M059J (cell line): ENCODE measurements around the gene FAM78A. TPM values are rescaled to one million over a fixed set of nuclear protein-coding genes. Genes with fewer than 3 reads are reported as not detected.

Experiments used
- DNase-seq: peaks from one replicate; pipeline ENCODE4 v3.0.0-alpha.2; 2012; ENCODE audit warnings: low read depth
- total RNA-seq: library from RNA; depleted of rRNA; stranded (reverse); fragments of >200 nt; shearing (Covaris generic); gene quantifications from 2 replicates; pipeline ENCODE4 v1.2.3, GENCODE V29; 2014

FAM78A gene
- total RNA-seq, 1 experiment from 2014 or later: 0.49 TPM

DNA sequence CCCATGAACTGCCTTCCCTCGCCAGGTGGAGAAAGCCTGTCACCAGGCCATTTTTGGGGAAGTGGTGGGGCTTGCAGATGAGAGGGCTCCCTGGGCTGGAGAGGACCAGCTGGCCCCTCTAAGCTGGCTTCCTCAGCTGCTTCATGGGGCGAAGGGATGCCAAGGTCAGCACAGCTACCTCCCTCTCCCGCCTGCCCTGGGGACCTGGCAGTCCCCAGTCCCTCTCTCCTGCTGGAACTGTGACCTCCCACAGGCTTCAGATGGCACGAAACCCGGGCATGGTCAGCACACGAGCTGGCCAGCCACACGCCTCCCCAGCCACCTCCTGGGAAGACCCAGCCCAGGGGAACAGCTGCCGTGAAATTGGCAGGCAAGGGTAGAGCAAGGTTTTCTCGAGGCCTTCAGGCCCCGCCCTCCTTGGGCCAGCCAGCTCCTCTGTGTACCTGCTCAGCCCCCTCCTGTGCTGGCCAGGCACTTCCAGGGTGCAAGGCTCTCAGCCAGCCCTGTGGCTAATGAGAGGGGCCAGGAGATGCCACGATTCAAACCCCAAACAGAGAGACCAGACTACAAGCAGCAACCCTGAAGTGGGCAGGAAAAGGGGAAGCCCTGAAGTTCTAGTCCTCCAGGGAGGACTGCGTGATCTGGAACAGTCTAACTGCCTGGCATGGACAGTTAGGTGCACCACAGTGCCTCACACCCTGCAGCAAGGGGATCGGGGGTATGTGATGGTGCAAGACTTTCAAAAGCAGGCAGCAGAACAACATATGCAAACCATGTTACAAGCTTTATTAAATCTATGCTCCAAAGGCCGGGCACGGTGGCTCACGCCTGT, 26.1 kb upstream of the FAM78A start:
- DNase-seq: no peak

DNA sequence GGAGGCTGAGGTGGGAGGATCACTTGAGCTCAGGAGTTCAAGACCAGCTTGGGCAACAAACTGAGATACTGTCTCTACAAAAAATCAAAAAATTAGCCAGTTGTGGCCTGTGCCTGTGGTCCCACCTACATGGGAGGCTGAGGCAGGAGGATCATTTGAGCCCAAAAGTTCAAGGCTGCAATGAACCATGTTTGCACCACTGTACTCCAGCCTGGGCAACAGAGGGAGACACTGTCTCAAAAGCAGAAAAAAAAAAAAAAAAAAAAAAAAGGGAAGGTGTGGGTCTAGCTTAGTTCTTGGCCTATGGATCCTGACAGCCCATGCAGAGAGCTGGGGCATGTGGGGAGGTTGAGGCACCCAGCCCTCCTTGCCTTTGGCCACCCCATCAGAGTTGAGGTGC, 24.1 kb upstream of the FAM78A start:
- no peak for DNase-seq

DNA sequence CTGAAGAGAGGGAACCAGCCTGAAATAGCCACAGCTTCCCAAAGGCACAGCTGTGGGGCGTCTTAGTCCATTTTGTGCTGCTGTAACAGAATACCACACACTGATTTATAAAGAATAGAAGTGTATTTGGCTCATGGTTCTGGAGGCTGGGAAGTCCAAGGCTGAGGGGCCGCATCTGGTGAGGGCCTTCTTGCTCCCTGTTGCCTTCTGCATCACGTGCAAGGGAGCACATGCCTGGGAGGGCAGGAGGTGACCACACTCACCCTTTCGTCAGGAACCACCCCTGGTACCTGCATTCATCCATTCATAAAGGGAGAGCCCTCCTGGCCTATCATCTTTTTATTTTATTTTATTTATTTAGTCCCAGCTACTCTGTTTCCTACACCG, 23.6 kb upstream of the FAM78A start:
- no peak for DNase-seq

DNA sequence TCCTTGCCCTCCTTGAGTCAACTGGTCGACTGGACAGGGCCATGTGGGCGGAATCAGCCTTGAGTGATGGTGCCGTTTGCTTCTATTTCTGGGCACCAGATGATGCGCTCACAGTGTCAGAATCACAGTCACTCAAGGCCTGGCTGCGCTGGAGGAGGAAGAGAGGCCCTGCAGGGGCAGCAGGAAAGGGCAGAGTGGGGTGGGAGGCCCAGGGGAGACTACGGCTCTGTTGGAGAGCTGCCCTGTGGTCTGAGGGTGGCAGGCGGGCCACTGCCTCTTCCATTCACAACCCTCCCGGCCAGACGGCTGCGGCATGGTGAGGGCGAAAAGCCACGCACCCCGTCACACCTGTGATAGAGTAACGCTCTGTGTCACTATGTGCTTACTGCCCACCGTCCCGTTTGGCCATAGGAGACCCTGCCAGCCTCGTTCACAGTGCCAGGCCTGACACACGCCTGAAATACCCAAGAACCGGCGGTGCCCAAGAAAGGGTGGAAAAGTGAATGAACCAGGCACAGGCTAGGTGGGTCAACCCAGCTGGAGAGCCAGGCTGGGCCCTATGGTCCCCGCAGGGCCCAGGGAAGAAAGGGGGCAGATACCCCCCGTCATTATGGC, 23.1 kb upstream of the FAM78A start:
- no peak for DNase-seq

DNA sequence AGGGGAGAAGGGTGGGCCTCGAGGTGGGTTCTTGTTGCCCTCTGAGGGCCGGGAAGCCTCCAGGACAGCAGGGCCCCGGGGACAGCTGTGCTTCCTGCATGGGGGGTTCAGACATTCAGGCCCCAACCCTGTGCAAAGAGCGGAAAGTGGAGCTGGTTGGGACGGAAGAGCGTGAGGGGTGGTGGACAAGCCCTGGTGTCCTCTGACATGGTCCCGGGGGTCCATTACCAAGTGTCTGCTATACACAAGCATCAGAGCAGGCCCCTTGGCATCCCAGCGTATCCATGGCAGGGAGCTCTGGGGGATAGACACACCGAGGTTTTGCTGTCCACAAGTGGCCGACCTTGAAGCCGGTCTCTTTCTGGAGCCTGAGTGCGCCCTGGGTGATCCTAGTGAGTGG, 22.5 kb upstream of the FAM78A start:
- DNase-seq: no peak

DNA sequence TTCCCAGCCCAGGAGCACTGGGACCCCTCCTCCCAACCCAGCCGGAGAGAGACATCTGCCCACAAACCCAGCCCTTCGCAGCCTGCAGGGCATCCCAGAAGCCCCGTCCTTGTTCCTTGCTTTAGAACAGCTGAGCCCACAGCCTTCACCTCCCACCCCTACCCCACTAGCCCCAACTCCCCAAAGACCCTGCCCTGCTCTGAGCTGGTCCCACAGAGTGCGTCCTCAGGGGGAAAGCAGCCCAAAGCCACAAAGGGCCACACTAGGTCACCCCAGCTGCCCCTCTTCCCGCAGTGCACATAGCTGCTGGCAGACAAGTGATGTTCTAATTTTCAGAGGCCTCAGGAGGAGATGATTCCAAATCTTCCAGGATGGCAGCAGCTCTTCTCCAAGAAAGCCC, 22.0 kb upstream of the FAM78A start:
- no peak for DNase-seq

DNA sequence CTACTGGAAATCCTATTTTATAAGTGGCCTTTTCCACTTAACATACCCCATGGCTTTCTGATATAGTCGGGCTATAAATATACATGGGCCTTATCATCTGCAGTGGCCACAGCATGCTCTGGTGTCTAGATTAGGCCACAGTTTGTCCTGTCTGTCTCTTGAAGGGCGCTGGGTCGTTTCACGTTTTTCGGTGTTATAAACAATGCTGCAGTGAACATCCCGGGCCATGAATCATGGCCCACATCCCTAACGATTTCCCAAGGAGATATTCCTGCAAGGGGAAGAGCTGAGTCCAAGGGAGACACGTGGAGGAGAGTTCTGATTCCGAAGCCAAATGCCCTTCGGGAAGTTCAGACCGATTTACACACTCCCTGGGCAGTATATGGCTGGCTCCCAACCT, 21.6 kb upstream of the FAM78A start:
- no peak for DNase-seq

DNA sequence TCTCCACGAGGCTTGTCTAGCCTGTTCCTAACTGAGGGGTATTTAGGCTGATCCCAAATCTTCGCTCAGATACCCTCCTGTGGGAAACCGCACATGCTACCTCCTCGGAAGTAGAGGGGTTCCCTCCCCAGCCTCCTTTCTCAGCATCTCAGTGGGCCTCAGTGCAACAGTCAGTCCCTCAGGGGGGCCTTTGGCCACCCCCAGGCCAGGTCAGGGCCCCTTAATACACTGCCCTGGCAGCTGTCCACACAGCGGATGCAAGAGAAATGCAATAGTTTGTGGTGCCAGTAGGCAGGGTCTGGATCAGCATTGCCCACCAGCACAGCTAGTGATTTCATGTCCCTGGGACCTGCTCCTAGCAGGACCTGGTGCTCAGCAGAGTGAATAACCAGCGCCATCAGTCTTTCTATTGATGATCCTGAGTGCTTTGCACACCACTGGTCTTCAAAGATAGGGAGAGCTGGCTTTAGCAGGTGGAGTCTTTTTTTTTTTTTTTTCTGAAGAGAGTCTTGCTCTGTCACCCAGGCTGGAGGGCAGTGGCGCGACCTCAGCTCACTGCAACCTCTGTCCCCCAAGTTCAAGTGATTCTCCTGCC, 20.7 kb upstream of the FAM78A start:
- DNase-seq: no peak

DNA sequence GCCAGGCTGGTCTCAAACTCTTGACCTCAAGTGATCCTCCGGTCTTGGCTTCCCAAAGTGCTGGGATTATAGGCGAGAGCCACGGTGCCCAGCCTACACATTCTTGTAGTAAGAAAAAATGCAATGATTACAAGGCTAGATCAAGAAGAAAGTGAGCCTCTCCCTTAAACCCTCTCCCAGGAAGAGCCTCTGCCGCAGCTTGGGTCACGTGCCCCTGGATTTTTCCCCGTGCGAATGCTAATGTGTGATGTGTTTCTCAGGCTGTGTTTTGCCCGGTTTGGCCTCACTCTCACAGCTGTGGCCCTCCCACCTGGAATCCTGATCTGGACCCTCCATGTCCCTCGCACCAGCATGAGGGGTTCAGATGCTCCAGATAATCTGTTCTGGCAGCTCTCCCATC, 20.1 kb upstream of the FAM78A start:
- no peak for DNase-seq

DNA sequence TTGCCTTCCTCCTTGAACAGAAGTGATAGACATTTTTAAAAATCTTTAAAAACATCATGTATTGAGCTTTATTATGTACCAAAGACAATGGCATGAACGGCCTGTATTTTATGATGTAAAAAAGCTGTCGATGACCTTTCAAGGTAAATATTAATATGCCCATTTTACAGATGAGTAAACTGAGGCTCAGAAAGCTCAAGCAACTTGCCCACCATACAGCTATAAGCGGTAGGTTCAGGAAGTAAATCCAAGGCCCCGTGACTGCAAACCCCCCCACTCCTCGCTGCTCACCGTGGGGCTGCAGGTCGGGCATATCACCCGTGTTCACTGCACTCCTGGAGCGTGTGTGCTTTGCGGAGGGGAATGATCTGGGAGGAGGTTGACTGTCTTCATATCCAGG, 16.6 kb upstream of the FAM78A start:
- DNase-seq: no peak

DNA sequence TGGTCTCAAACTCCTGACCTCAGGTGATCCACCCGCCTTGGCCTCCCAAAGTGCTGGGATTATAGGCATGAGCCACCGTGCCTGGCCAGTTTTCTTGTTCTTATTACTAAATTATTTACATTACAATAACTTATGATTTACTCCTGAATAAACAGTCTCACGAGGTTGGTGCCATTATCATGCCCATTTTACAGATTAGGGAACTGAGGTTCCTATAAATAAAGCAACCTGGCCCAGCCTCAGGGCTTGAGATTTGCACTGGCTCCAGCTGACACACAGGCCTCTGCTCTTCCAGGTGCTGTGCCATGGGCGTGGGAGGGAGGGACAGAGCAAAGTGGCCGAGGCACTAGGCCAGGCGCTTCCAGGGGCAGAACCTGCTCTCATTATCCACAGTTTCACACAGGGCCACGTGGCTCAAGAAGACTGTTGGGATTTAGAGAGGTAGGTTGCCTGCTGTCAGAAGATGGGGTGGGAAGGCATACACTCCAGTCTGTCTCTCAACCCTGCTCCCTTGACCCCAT, 15.5 kb upstream of the FAM78A start:
- DNase-seq: no peak

DNA sequence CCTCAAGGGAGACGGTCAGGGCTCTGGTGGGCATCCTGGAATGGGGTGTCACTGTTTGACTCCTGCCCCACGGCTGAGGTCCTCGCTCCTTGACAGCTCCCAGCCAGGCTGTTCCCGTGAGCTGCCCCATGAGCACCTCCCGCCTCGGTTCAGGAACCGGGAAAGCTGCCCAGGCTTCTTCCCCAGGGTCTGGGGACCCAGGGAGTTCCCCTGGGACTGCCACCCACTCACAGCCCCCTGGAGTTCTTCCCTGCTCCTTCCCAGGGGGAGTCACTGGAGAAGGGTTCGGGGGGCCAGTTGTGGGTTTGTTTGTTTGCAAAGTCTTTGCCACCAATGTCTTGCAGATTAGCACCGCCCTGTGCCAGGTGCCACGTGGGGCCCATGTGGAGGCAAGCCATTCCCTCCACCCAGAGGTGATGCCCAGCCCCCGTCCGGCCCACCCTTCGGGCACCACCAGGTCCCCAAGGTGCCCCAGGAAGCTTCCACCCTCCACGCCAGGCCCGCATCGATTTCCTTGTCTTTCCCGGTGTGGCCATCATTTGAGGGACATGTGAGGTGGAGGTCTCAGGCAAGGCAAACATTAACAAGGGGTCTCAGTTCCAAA, 14.6 kb upstream of the FAM78A start:
- no peak for DNase-seq

DNA sequence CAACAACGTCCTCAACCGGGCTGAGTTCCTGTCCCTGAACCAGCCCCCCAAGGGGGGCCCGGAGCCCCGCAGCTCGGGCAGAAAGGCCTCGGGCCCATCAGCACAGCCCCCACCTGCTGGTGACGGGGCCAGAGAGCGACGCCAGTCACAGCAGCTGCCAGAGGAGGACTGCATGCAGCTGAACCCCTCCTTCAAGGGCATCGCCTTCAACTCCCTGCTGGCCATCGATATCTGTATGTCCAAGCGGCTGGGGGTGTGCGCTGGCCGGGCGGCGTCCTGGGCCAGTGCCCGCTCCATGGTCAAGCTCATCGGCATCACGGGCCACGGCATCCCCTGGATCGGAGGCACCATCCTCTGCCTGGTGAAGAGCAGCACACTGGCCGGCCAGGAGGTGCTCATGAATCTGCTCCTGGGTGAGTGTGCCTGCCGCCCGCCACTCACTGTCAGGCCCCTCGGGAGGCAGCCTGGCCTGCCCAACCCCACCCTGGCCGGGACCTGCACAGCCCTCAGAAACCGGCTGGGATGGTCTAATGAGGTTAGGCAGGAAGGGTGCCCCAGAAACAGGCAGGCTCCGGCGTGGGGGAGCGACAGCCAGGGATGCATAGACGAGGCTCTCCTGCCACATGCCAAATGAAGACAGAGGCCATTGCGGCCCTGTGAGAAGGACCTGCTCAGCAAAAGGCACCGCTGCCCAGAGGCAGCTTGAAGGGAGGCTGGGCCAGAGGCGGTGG, 13.9 kb upstream of the FAM78A start:
- DNase-seq: no peak

DNA sequence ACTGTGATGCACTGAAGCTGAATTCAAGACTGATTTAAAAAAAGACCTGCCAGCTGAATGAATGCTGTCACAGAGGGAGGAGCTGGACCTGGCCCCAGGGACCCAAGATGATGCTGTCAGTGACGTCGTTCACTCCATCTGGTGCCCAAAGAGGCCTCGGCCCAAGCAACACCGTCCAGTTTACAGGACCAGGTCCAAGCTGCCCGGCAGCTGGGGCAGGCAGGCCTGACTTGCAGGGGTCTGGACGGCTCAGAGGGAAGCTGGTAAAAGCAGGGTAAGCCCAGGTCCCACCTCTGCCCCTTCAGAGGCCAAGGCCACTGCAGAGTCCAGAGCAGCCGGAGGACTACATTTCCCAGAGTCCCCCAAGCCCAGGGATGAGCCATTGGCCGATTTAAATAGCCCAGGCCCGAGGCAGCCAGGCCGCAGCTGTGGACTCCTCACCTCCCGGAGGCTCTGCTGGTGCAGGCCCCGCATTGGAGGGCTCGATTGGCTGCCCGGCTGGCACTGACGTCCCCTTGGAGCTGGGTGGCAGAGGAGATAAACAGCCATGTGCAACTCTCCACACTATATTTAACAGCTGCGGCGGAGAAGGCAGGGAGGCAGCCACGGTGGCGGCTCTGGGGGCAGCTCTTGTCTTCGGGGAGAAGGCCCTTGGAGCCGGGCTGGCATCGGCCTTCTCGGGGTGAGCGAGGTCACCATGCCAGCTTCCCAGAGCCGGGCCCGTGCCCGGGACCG, 13.2 kb upstream of the FAM78A start, which contains the start of gene PLPP7:
Gene PLPP7 (plus strand): TSS at position 423 of the 735 bp plus-strand sequence. CDS start 275 bp downstream, at position 698.
- DNase-seq: peak; percentile 54

DNA sequence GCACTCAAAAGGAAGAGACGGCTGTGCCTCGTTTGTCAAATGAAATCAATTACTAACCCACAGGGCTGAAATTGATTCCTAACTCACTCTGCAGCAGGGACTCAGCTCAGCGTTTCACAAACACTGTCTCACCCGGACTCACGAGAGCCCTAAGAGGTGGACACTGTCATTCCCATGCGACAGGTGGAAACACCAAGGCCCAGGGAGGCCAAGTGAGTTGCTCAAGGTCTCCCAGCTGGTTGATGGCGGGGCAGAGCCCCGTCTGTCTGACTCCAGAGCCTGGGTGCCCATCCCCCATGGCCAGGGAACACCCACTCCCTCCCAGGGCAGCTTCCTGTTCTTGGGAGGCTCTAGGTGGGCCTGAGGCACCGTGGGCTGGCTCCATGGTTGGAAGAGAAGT, 11.9 kb upstream of the FAM78A start:
- DNase-seq: no peak

DNA sequence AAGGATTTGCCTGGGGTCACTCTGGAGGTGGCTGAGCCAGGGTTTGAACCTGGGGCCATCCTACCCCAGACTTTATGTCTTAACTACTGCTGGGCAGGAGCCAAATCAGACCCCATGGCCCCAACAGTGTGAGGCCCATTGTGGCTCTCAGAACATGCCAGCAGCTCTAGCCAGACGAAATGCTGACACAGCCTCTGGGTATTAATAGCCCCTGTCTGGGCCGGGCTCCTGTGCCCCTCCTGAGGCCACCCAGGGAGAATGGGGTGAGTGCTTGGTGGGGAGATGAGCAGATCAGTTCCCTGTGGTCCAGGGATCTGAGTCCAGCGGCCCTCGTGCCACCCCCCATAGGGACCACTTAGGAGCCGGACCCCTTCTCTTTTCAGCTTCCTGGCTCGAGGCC, 11.0 kb upstream of the FAM78A start:
- no peak for DNase-seq

DNA sequence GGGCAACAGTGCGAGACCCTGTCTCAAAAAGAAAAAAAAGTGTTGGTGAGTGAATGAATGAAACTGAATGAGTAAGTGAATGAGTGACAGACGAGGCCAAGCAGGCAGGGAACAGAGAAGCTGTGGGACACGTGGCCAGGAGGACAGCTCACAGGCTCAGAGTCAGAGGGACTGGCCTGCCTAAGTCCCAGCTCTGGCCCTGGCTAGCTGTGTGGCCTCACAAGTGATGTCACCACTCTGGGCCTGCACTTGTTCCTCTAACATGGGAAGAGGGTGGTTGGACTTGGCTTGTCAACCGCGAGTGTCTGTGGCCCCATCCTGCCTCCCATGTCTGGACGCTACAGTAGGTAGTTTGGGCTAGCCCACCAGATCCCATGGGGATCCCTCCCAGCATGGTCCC, 8.5 kb upstream of the FAM78A start:
- DNase-seq: no peak

DNA sequence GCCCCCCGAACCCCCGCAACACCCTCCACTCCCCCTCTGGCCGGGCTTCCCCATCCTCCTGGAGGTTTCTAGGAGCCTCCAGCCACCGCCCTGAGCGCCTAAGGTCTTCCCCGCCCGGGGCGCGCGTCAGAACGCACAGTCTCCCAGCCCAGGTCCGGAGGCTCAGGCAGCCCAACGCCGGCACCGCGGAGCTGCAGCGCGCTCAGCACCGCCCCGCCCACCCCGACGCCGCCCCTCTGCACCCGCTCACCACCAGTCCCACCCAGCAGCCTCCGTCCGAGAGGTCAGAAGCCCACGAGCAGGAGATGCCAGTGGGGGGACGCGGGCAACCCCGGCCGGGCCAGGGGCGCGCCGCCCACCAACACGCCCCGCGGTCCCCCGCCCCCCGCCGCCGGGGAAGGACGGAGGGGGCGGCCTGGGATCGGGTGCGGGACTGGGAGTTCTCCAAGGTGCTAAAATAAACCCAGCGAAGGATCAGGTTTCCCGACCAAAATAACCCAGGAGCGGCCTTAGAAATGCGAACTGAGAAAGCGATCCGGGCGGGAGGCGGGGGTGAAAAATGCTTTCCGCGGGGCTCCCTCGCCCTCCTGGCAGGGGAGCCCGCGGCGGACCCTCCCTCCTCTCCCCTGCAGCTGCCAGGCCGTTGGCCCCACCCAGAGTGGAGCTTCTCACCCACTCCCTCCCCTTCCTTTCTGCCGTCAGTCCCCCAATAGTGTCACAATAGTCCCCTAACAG, 6.5 kb upstream of the FAM78A start:
- DNase-seq: no peak

DNA sequence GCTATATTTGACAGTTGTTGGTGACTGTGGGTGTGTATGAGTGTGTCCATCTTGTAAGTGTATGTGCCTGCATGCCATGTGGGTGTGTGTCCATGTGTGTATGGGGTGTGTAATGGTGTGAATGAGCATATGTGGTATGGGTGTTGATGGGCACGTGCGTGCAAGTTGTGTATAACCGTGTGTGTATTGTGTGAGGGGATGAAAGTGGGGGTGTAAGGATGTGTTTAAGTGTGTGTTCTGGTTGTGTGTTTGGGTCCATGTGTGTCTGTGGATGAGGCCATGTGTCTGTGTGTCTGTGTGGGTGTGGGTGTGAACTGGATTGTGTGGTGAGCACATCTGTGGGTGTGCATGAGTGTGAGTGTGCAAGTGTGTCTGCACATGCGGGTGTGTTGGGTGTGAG, 5.9 kb upstream of the FAM78A start:
- DNase-seq: no peak
